Erythroblast (primary cell): Measurements from ENCODE around the gene ATP6V1B1.
"Not testable (repeated sequence)": the region's sequence is repeated elsewhere in the genome, so short reads cannot be mapped to it uniquely, and the experiment has no call there.

ENCODE experiments used
- DNase-seq, 2 experiments: peaks; one replicate each; lab custom pipeline; 2025; lab: John Stamatoyannopoulos, UW
- GATA1 ChIP-seq: IDR thresholded peaks from 2 replicates; pipeline ENCODE4 v1.6.1; 2011; ENCODE audit warnings: low read depth, mild to moderate bottlenecking, control low read depth, low read length, moderate library complexity
- POLR2A ChIP-seq: IDR thresholded peaks from 2 replicates; pipeline ENCODE4 v1.6.1; 2011; ENCODE audit warnings: mild to moderate bottlenecking, low read length

The ATP6V1B1 gene

DNA sequence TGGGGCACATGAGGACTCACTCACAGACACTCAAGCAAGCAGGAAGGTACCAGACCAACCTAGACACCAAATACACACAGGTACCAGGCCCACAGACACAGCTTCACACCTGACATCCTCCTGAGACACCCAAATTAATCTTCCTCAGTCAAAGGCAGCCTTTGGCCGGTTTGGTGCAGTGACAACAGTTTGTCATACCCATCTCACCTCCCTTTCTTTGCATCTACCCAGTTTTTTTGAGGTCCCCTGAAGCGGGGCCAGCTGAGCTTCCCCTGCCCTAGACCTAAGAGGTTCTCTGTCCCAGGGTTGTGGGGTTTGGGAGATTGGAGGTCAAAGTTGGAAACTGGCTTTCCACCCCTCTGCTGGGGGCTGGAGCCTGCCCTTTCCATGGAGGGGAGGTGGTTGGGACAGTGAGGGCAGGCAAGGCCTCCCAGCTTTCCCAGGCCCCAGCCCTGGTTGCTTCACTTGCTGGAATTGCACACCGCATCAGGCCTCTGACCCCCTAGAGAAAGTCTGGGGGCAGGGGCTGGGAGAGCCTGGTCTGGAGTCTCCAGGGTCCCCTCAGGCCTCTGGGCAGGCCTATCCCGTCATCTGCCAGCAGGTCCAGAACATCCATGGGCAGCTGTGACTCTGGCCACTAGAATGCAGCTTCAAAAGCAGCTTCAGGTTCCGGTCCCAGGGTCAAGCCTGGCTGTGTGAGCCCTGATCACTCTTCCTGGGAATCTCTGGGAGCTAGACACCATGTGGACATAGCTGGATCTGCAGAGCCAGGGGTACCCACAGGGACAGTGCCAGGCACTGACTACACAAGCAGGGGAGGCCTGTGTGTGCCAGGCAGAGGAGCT lies 71.5 kb downstream of the ATP6V1B1 start:
- TF ChIP-seq POLR2A, result no peak
- TF ChIP-seq GATA1, result no peak
- no peak for DNase-seq

DNA sequence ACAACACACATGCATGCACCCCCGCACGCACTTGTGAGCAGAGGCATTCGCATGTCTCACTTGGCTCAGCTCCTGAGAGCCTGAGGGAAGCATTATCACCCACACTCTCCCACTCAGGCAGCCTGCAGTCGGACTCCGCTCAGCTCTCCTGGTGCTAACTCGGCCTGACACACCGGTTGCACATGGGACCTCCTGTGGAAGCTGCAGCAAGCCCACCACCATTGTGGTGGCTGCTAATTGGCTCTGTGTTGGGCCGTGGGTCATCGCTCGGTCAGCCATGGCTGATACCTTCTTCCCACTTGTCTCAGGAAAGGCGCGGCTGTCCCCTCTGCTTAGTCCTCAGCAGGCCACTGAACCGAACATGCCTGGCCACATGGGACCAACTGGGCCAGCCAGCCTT lies 72.6 kb downstream of the ATP6V1B1 start:
- TF ChIP-seq GATA1 (no peak), POLR2A (no peak)
- no peak for DNase-seq

DNA sequence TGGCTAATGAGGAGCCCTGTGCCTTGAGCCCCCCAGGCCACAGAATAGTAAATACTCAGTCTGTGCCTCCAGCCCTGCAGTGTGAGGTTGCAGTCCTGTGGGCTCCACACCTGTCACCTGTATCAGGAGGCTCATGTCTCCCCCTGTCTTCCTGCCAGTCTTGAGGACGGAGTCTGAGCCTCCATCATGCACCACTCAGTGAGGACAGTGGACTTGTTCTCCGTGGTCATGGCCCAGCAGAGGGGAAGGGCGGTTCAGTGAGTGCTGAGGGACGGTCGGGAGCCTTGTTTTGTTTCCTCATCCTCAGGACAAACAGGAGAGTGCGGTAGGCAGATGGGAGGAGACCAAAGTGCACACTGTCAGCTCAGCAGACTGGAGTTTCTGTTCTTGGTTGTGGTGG lies 76.1 kb downstream of the ATP6V1B1 start:
- DNase-seq, result not testable (repeated sequence)
